Activated CD4-positive, CD25-positive, alpha-beta regulatory T cell (primary cell): Measurements from ENCODE around the gene ANKK1.

Experiments
- DNase-seq, 4 experiments: peaks; one replicate each; lab custom pipeline; 2025; lab: John Stamatoyannopoulos, UW

Gene ANKK1

GRCh38 chr11:113410414-113411135 lies 23.0 kb downstream of the ANKK1 start:
- DNase-seq, result no peak

DNA sequence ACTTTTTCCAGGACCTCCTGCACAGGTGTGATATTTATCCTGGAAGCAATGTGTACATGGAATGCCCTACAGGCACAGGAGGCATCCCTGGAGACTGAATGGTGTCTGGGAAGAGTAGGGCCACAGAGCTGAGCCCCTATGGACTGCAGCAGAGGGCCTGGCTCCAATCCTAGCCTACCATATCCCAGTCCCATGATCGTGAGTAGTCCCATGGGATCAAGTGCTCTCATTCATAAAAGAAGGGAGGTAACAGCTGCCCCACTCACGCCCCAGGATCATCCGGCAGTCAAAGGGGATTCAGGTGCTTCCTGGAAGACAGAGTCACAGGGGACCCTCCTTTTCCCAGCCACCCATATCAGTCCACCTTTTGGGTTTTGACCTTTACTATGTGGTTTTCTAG lies 24.0 kb downstream of the ANKK1 start:
- DNase-seq, result no peak

GRCh38 chr11:113412675-113413074 lies 25.1 kb downstream of the ANKK1 start:
- DNase-seq, result no peak

- no peak for DNase-seq
Observed at GRCh38 chr11:113415343-113415742, 27.8 kb downstream of the ANKK1 start.

- no peak for DNase-seq
Observed at GRCh38 chr11:113417428-113417827, 29.8 kb downstream of the ANKK1 start.

DNA sequence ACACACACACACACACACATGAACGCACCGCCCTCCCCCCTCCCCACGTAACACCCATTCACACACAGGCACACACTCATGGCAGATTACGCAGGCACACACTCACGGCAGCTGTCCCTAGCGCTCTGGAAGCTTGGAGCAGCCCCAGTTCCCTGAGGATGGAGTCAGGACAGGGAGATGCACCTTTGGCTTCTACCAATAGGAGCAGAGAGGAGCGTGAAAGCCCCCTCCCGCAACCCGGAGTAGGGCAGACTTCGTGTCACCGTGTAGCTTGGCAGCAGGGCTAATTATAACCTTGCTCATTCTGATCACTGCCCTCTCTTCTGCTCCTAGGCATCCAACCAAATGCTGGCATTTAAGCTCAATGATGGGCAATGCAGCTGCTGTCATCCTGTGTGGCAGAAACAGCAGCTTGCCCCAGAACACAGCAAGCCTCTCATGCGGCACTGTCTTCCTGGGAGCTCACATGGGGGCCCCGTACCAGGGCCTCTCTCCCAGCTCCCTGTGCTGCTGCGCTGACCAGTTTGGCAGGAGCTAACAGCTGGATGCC lies 31.9 kb downstream of the ANKK1 start:
- DNase-seq, result no peak

- DNase-seq, result no peak
Observed at GRCh38 chr11:113420808-113421207, 33.2 kb downstream of the ANKK1 start.

DNA sequence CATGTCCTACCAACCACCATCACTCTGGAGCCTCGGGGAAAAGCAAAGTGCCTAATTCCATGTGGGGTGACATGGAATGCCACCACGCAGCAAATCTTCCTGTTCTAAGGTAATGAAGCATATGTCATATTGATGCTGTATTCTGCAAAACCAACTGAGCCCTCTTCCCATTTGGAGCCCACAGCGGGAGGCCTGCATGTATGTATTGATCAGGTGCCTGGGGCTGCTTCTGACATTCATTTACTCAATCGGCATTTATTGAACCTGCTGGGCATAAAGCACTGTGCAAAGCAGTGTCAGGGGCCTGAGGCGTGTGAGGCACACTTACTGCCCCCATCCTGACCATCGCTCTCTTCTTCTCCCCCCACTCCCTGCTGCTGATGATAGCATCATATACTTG lies 39.1 kb downstream of the ANKK1 start:
- DNase-seq, result no peak

GRCh38 chr11:113431746-113432145 lies 44.2 kb downstream of the ANKK1 start:
- no peak for DNase-seq

- no peak for DNase-seq
Observed at GRCh38 chr11:113435190-113435968, 47.8 kb downstream of the ANKK1 start.

- no peak for DNase-seq
Observed at GRCh38 chr11:113436672-113437252, 49.2 kb downstream of the ANKK1 start.

GRCh38 chr11:113440816-113441215 lies 53.2 kb downstream of the ANKK1 start:
- no peak for DNase-seq

DNA sequence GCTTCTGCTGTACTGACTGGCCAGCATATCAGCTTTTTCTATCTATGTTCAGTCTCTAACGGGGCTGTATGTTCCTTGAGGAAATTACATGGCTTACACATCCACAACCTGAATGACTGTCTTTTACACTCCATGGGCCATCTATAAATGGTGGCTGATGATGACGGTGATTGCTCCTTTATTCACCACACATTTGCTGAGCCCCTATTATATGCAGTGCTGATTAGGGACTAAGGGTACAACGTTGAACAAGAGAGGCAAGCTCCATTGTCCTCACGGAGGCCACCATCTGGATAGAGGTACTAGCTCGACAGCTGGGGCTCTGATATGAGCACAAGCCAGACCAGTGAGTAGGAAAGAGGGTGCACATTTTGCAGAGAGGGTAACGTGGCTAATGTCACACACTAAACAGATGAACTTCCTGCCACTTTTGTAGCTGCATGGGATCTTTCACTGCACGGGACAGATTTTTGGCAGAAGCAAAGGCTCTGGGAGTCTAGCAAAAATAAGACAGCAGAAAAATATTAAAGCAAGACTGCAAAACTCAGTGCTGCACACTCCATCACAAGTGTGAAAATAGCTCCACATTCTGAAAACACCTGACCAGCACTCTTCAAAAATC lies 57.0 kb downstream of the ANKK1 start:
- no peak for DNase-seq

GRCh38 chr11:113446112-113446511 lies 58.5 kb downstream of the ANKK1 start:
- DNase-seq, result no peak

- DNase-seq, result no peak
Observed at GRCh38 chr11:113446938-113447337, 59.4 kb downstream of the ANKK1 start.

DNA sequence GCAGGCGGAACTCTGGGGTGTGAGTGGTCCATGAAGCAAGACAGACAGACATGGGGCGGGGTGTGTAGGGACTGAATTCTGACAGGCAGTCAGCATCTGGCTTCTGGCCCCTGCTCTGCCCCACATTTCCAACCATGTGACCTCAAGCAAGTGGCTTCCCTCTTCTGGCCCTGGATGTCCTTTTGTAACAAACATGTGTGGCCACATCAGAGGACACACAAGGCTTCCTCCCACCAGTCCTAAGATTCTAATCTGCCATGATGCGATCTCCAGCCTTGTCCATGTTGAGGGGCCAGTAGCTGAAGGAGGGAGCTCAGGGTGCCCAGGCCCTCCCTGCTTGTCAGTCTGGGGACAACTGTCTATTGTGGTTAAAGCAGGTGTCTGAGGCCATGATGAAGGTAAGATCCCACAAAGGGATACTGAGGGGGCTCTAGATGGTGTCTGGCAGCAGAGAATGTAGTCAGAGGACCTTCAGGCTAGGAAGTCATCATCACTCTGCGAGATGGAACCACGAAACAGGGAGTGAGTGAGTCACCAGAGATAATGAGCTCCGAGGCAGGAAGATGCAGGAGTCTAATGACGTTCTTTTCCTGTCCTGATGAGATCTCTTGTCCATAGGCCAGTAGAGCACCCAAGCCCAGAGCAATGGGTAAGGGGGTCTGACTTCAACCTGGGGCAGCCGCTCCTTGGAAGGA lies 60.2 kb downstream of the ANKK1 start:
- no peak for DNase-seq

DNA sequence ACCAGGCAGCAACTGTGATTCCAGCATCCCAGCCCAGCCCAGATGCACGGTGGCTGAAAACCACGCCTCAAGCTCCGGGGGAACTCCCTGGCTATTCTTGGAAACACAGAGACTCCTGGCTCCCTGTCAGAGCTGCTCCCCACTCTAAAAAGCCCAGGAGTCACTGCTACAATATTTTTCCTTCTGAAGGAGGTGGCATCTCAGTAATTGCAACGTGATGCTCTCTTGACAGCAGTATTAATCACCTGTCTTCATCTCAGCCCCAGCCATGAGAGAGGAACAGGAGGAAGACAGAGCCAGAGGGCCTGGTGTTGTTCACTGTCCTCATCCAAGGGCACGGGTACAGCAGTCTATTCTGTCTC lies 60.7 kb downstream of the ANKK1 start:
- DNase-seq, result no peak

DNA sequence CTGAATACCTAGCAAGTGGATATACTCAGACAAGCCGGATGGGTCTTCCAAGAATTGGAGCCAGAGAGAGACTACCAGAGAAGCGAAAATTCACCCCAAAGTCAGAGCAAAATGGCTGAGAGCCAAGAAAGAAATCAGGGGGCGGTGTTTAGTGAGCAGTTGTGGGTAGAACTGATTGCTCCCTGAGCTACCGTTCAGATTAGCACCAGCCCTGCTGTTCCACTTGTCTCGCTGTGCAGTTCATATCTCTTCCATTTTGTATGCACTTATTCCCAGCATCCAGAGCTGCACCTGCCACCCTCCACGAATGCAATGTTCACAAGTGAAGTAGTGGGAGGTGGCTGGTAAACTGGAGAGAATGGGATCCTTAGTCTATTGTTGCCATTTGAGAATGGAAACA lies 62.2 kb downstream of the ANKK1 start:
- no peak for DNase-seq
